IPS-18a (cell line): ENCODE measurements around the gene FAM170B.

Source experiments
- H3K27ac ChIP-seq: one replicate; pipeline ENCODE4 v1.5.1; 2013; ENCODE audit warnings: low read length
- H3K27me3 ChIP-seq: one replicate; pipeline ENCODE4 v1.6.1; 2013; ENCODE audit warnings: mild to moderate bottlenecking, low read length; ENCODE audit not compliant: control insufficient read depth, insufficient read depth
- H3K36me3 ChIP-seq: one replicate; pipeline ENCODE4 v1.6.1; 2013; ENCODE audit warnings: low read depth, low read length; ENCODE audit not compliant: control insufficient read depth
- H3K4me1 ChIP-seq: one replicate; pipeline ENCODE4 v1.6.1; 2013; ENCODE audit warnings: low read depth, low read length; ENCODE audit not compliant: control insufficient read depth
- H3K4me3 ChIP-seq: one replicate; pipeline ENCODE4 v1.5.1; 2013; ENCODE audit warnings: low read length
- H3K9ac ChIP-seq: one replicate; pipeline ENCODE4 v1.6.1; 2013; ENCODE audit warnings: mild to moderate bottlenecking, low read length, moderate library complexity
- H3K9me3 ChIP-seq: one replicate; pipeline ENCODE4 v1.6.1; 2013; ENCODE audit warnings: low read depth, low read length; ENCODE audit not compliant: control insufficient read depth

The FAM170B gene

DNA sequence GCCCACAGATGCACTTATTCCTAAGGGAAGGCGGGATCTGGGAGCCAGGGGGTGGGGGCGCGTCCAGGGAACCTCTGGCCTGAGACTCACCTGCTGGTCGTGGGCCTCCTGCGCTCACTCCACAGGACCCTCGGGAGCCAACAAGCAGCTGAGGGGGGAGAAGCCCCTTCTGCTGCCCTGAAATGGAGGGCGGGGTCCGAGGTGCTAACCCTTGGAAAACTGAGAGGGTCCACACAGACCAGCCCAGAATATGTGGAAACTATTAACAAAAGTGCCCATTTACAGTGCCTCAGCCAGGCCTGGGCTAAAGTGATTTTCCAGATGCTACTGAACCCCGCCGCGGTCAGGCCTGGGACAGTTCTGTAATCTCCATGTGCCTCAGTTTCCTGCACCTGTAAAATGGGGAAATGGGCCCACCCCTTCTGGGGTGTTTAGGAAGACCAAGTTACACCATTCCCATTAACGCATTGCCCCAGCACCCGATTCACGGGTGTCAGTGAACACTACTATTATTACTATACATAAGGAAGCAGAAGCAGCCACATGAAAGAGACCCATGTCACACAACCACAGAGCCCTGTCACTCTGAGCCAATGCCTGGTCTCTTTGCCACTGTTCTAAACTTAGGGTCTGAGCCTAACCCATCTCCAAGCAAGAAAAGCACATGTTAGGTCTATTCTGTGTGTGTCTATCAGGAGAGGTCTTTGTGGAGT is 17.9 kb downstream of the FAM170B start:
- H3K9ac ChIP-seq = no peak overlapping the region
- peak overlapping the region; percentile 32 for H3K4me3 ChIP-seq

DNA sequence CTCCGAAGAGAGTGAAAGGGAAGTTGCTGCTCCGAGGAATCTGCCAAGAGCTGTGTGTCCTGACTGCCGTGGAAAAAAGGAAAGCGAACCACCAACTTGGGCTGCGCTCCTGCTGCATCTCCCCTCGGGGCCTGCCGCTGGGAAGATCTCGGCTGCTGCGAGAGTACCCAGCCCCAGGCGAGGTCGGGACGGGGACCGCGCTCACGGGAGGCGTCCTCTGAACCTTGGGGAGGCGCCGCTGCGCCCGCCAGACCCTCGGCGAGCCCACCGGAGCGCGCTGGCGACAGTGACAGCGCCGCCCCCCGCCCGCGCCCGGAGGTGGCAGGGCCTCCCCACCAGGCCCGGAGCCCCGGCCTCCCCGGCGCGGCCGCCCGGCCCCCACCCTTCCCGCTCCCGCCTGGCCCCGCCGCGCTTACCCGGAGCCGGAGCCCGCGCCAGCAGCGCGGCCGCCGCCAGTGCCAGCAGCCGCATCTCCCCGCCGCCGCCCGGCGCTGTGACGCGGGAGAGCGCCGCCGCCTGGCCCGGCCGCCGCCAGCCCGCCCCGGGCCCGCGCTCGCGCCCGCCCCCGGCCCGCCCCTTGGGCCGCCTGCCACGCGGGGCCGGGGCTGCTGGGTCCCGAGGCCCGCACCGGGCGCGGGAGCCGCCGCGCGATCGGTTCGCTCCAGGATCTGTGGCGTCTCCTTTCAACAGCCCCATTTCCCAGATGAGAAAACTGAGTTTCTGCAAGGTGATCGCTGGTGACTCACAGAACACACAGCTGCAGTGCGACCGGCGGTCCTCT is 18.6 kb downstream of the FAM170B start, which contains the start of gene VSTM4:
Gene VSTM4 (minus strand): TSS at position 508 of the 781 bp plus-strand sequence. CDS start 37 bp downstream, at position 471.
- no peaks in the 10 kb centered on the region for H3K36me3 ChIP-seq
- H3K9me3 ChIP-seq = no peaks in the 10 kb centered on the region
- H3K4me3 ChIP-seq = peak within 1 kb of the TSS; percentile 62
- H3K4me1 ChIP-seq = no peaks in the 10 kb centered on the region
- no peak within 1 kb of the TSS for H3K27ac ChIP-seq
- H3K9ac ChIP-seq = no peak within 1 kb of the TSS
- H3K27me3 ChIP-seq = peaks cover 14% of the 10 kb centered on the region

More for the DNA sequence above, 17.9 kb downstream of the FAM170B start:
- Histone ChIP-seq H3K36me3 (no peaks in the 10 kb centered on the region), H3K27me3 (peaks cover 14% of the 10 kb centered on the region), H3K4me1 (no peaks in the 10 kb centered on the region), H3K27ac (no peak overlapping the region), H3K9me3 (no peaks in the 10 kb centered on the region)

- no peak overlapping the region for H3K27ac ChIP-seq
- H3K27me3 ChIP-seq = peaks cover 14% of the 10 kb centered on the region
- no peaks in the 10 kb centered on the region for H3K9me3 ChIP-seq
- H3K9ac ChIP-seq = no peak overlapping the region
- H3K4me3 ChIP-seq = peak overlapping the region; percentile 62
- no peaks in the 10 kb centered on the region for H3K36me3 ChIP-seq
- no peaks in the 10 kb centered on the region for H3K4me1 ChIP-seq
These were observed 19.2 kb downstream of the FAM170B start for GRCh38 chr10:49114718-49115014.

- no peaks in the 10 kb centered on the region for H3K36me3 ChIP-seq
- H3K4me3 ChIP-seq = no peak overlapping the region
- no peak overlapping the region for H3K9ac ChIP-seq
- H3K27ac ChIP-seq = no peak overlapping the region
- peaks cover 14% of the 10 kb centered on the region for H3K27me3 ChIP-seq
- H3K9me3 ChIP-seq = no peaks in the 10 kb centered on the region
- no peaks in the 10 kb centered on the region for H3K4me1 ChIP-seq
These were observed 20.1 kb downstream of the FAM170B start for GRCh38 chr10:49113741-49114141.

- Histone ChIP-seq H3K9me3 (no peaks in the 10 kb centered on the region), H3K36me3 (no peaks in the 10 kb centered on the region), H3K9ac (no peak overlapping the region), H3K4me3 (no peak overlapping the region), H3K4me1 (no peaks in the 10 kb centered on the region), H3K27ac (no peak overlapping the region), H3K27me3 (peaks cover 14% of the 10 kb centered on the region)
These were observed 21.0 kb downstream of the FAM170B start for GRCh38 chr10:49112851-49113250.

DNA sequence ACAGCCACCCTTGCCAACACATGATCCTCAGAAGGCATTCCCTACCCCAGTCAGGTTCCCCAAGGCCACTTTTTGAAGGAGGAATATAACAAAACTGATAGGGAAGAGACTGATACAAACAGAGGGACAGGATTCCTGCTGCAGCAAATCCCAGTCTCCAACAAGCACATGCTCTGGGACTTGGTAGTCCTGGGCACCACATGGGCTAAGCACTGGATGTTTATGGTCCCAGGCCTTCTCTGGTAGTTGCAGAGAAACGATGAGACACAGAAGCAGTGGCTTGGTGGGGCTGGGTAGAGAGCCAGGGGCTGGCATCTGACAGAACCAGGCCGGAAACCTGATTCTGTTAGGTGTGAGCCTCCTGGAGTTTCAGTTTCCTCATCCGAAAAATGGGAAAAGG is 21.7 kb downstream of the FAM170B start:
- no peaks in the 10 kb centered on the region for H3K36me3 ChIP-seq
- H3K4me3 ChIP-seq = no peak overlapping the region
- no peak overlapping the region for H3K27ac ChIP-seq
- H3K4me1 ChIP-seq = no peaks in the 10 kb centered on the region
- H3K27me3 ChIP-seq = peaks cover 14% of the 10 kb centered on the region
- H3K9ac ChIP-seq = no peak overlapping the region
- H3K9me3 ChIP-seq = no peaks in the 10 kb centered on the region

DNA sequence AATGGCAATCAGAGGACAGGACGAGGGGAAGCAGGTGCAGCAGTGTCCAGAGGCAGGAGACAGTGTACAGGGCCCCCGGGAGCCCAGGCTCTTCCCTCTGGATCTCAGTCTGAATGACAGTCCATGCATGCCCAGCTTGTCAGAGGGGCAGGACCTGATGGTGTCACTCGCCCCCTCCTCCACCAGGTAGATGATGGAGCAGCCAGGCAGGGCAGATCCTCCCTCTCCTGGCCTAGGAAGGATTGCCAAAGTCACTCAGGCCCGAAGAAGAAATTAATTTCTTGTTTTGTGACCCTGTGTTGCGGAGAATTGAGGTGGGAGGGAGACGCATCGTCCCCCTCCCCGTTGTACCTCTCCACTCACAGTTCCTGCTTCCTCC is 22.5 kb downstream of the FAM170B start:
- no peak overlapping the region for H3K27ac ChIP-seq
- no peak overlapping the region for H3K4me3 ChIP-seq
- H3K9me3 ChIP-seq = no peaks in the 10 kb centered on the region

DNA sequence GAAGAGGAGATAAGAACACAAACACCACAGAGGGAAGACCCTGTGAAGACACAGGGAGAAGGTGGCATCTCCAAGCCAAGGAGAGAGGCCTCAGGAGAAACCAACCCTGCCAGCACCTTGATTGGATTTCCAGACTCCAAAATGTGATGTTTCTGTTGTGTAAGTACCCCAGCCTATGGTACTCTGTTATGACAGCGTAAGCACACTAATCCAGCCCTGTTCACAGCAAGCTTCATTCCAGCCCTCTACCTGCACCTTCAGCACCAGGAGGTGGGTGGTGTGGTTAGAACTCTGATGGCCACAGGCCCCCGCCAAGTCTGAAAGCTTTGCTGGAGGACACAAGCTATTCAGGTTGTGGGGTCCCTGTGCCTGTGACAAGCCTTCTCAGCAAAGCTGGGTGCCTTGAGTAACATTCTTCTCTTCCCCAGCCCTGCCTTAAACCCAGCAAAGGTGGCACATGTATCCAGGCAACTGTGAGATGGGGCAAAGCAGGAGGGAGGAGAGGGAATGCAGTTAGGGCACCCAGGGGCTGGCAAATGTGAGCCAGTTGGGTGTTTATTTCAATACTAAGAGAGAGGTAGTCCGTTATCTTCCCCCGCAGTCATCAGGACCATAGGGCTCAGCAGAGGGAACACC is 23.0 kb downstream of the FAM170B start:
- peaks cover 14% of the 10 kb centered on the region for H3K27me3 ChIP-seq
- H3K9ac ChIP-seq = no peak overlapping the region
- no peaks in the 10 kb centered on the region for H3K4me1 ChIP-seq
- no peaks in the 10 kb centered on the region for H3K9me3 ChIP-seq
- H3K27ac ChIP-seq = no peak overlapping the region
- H3K4me3 ChIP-seq = no peak overlapping the region
- H3K36me3 ChIP-seq = no peaks in the 10 kb centered on the region

More for the DNA sequence above, 22.5 kb downstream of the FAM170B start:
- Histone ChIP-seq H3K27me3 (peaks cover 14% of the 10 kb centered on the region), H3K4me1 (no peaks in the 10 kb centered on the region), H3K36me3 (no peaks in the 10 kb centered on the region), H3K9ac (no peak overlapping the region)

DNA sequence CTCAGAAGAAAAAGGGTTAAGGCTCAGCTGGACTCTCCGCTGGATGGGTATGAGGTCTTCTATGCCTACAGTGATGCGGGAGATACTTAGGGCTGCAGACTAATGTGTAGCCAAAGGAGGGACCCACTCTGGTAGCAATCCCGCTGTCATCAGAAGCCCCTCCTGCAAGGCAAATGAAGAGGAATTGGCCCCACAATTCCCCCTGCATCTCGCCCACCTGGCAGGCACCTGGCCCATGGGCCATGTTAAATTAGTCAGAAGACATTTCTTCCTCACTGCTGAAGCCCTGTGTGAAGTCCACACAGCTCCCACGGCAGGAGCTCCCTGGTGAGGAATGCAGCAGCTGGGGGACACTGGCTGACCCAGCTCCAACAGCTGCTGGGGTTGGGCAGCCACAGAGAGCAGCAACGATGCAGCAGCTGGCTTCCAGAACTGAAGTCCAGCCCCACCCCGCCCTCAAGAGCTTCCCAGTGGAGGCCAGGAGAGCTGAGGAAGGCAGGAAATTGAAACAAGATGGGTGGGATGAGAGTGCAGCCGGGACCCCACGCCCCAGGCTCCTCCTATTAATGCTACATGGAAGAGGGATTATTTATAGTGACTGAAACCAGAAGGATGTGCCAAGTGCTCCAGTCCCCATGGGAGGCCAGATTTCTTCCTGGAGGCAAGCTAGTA is 24.0 kb downstream of the FAM170B start:
- Histone ChIP-seq H3K27me3 (peaks cover 12% of the 10 kb centered on the region), H3K9me3 (no peaks in the 10 kb centered on the region), H3K36me3 (no peaks in the 10 kb centered on the region), H3K9ac (no peak overlapping the region), H3K27ac (no peak overlapping the region), H3K4me1 (no peaks in the 10 kb centered on the region), H3K4me3 (no peak overlapping the region)

DNA sequence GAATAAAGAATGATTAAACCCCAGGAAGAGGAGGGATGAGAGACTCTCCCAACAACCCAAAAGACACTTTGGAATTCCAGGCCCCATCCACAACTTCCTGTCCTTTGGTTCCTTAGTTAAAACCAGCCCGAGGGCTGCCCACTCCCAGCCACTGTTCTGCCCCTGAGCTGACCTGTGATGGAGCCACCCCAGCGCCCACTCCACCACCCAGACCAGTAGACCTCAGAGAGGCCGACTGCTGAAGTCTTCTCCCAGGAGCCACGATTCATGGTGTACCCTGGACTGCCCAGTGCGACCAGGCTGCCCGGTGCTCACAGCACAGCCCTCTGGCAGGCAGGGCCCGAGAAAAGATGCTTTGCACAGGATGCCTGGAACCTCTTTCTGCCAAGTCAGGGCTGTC is 25.2 kb downstream of the FAM170B start:
- no peaks in the 10 kb centered on the region for H3K36me3 ChIP-seq
- no peak overlapping the region for H3K9ac ChIP-seq
- H3K4me1 ChIP-seq = no peaks in the 10 kb centered on the region
- no peak overlapping the region for H3K4me3 ChIP-seq
- no peaks in the 10 kb centered on the region for H3K9me3 ChIP-seq
- no peak overlapping the region for H3K27ac ChIP-seq
- H3K27me3 ChIP-seq = peaks cover under 1% of the 10 kb centered on the region

GRCh38 chr10:49107887-49108267 is 25.9 kb downstream of the FAM170B start:
- Histone ChIP-seq H3K4me1 (no peaks in the 10 kb centered on the region), H3K27ac (no peak overlapping the region), H3K4me3 (no peak overlapping the region), H3K9ac (no peak overlapping the region), H3K27me3 (no peaks in the 10 kb centered on the region), H3K36me3 (no peaks in the 10 kb centered on the region), H3K9me3 (no peaks in the 10 kb centered on the region)
